SK-N-SH treated with all-trans-retinoic acid at 6 μM for 48 hours (cell line): ENCODE results near the gene XPO6.

Experiments
- ATAC-seq: fragments of 200-7000 bp; cut with Tn5 transposase; 3 replicates; pipeline ENCODE4 v1.9.1; 2020; ENCODE audit warnings: mild to moderate bottlenecking, moderate library complexity
- ARNTL ChIP-seq: fragments of 450-650 bp; formaldehyde crosslinking; IDR thresholded peaks from 2 replicates; pipeline ENCODE4 v1.5.0; 2020; ENCODE audit warnings: low read depth, mild to moderate bottlenecking, moderate library complexity, borderline replicate concordance
- BACH2 ChIP-seq: fragments of 250-450 bp; sonication (Bioruptor Pico); IDR thresholded peaks from 2 replicates; pipeline ENCODE4 v1.9.0; 2021; ENCODE audit warnings: mild to moderate bottlenecking, borderline replicate concordance
- CREB5 ChIP-seq: fragments of 250-450 bp; sonication (Bioruptor Pico); IDR thresholded peaks from 2 replicates; pipeline ENCODE4 v1.5.1; 2020; ENCODE audit warnings: low read depth, mild to moderate bottlenecking, moderate library complexity
- CSDC2 ChIP-seq: fragments of 250-450 bp; sonication (Bioruptor Pico); IDR thresholded peaks from 2 replicates; pipeline ENCODE4 v1.5.0; 2020; ENCODE audit warnings: mild to moderate bottlenecking, moderate library complexity
- ESRRG ChIP-seq: fragments of 250-450 bp; sonication (Bioruptor Pico); IDR thresholded peaks from 2 replicates; pipeline ENCODE4 v1.6.1; 2021; ENCODE audit warnings: mild to moderate bottlenecking
- GLIS3 ChIP-seq: fragments of 250-450 bp; sonication (Bioruptor Pico); IDR thresholded peaks from 2 replicates; pipeline ENCODE4 v1.5.0; 2020; ENCODE audit warnings: mild to moderate bottlenecking, moderate library complexity
- ISL1 ChIP-seq: fragments of 250-450 bp; sonication (Bioruptor Pico); IDR thresholded peaks from 2 replicates; pipeline ENCODE4 v2.1.2; 2022; ENCODE audit warnings: mild to moderate bottlenecking, moderate library complexity
- OSR1 ChIP-seq: fragments of 250-450 bp; sonication (Bioruptor Pico); IDR thresholded peaks from 2 replicates; pipeline ENCODE4 v1.8.0; 2022; ENCODE audit warnings: moderate library complexity, mild to moderate bottlenecking, inconsistent platforms
- RARB ChIP-seq: fragments of 250-450 bp; sonication (Bioruptor Pico); IDR thresholded peaks from 2 replicates; pipeline ENCODE4 v1.8.0; 2021; ENCODE audit warnings: mild to moderate bottlenecking, moderate library complexity
- SNAI2 ChIP-seq: fragments of 250-450 bp; sonication (Bioruptor Pico); IDR thresholded peaks from 2 replicates; pipeline ENCODE4 v1.5.0; 2020; ENCODE audit warnings: mild to moderate bottlenecking, moderate library complexity
- TCF4 ChIP-seq: fragments of 250-450 bp; sonication (Bioruptor Pico); IDR thresholded peaks from 2 replicates; pipeline ENCODE4 v1.8.0; 2021; ENCODE audit warnings: mild to moderate bottlenecking, moderate library complexity, borderline replicate concordance
- TOX ChIP-seq: fragments of 250-450 bp; sonication (Bioruptor Pico); IDR thresholded peaks from 2 replicates; pipeline ENCODE4 v1.8.0; 2021; ENCODE audit warnings: mild to moderate bottlenecking, moderate library complexity, borderline replicate concordance
- TSHZ2 ChIP-seq: fragments of 250-450 bp; sonication (Bioruptor Pico); IDR thresholded peaks from 2 replicates; pipeline ENCODE4 v1.5.0; 2020; ENCODE audit warnings: mild to moderate bottlenecking, moderate library complexity
- ZC3H10 ChIP-seq: fragments of 250-450 bp; sonication (Bioruptor Pico); IDR thresholded peaks from 2 replicates; pipeline ENCODE4 v1.5.1; 2021; ENCODE audit warnings: mild to moderate bottlenecking, moderate library complexity
- ZFP3 ChIP-seq: fragments of 250-450 bp; sonication (Bioruptor Pico); IDR thresholded peaks from 2 replicates; pipeline ENCODE4 v1.5.0; 2020; ENCODE audit warnings: mild to moderate bottlenecking, moderate library complexity
- ZFP30 ChIP-seq: fragments of 450-650 bp; formaldehyde crosslinking; IDR thresholded peaks from 2 replicates; pipeline ENCODE4 v1.5.0; 2022; ENCODE audit warnings: mild to moderate bottlenecking, moderate library complexity
- ZNF565 ChIP-seq: fragments of 450-650 bp; formaldehyde crosslinking; conservative IDR thresholded peaks from 2 replicates; pipeline ENCODE4 v1.5.0; 2020; ENCODE audit warnings: low read depth, mild to moderate bottlenecking, moderate library complexity
- ZNF70 ChIP-seq: fragments of 450-650 bp; formaldehyde crosslinking; IDR thresholded peaks from 2 replicates; pipeline ENCODE4 v1.5.0; 2020; ENCODE audit warnings: mild to moderate bottlenecking, moderate library complexity
- ZNF8 ChIP-seq: fragments of 450-650 bp; formaldehyde crosslinking; IDR thresholded peaks from 2 replicates; pipeline ENCODE4 v1.5.0; 2020; ENCODE audit warnings: mild to moderate bottlenecking, moderate library complexity
- TF ChIP-seq, protein P1 (sequence below): fragments of 250-450 bp; sonication (Bioruptor Pico); IDR thresholded peaks from 2 replicates; pipeline ENCODE4 v1.8.0; 2020; ENCODE audit warnings: mild to moderate bottlenecking, moderate library complexity, borderline replicate concordance

XPO6 gene

GRCh38 chr16:28090646-28091377 lies 121.0 kb downstream of the XPO6 start:
- no peak for TF ChIP-seq ISL1
- no peak for TF ChIP-seq CSDC2
- no peak for TF ChIP-seq BACH2 (CRISPR knock-in tag)
- TF ChIP-seq ZFP3 (CRISPR knock-in tag), result no peak
- peak; percentile 11; the same call in 1 of the 3 replicates for ATAC-seq

GRCh38 chr16:28089992-28090365 lies 121.8 kb downstream of the XPO6 start:
- TF ChIP-seq ZFP3 (CRISPR knock-in tag), result no peak
- ATAC-seq, result no peak

GRCh38 chr16:28089205-28089991 lies 122.4 kb downstream of the XPO6 start:
- TF ChIP-seq ARNTL (CRISPR knock-in tag) (no peak), RARB (CRISPR knock-in tag) (no peak), ZFP3 (CRISPR knock-in tag) (no peak), SNAI2 (no peak), CREB5 (CRISPR knock-in tag) (no peak)
- ATAC-seq, result no peak

DNA sequence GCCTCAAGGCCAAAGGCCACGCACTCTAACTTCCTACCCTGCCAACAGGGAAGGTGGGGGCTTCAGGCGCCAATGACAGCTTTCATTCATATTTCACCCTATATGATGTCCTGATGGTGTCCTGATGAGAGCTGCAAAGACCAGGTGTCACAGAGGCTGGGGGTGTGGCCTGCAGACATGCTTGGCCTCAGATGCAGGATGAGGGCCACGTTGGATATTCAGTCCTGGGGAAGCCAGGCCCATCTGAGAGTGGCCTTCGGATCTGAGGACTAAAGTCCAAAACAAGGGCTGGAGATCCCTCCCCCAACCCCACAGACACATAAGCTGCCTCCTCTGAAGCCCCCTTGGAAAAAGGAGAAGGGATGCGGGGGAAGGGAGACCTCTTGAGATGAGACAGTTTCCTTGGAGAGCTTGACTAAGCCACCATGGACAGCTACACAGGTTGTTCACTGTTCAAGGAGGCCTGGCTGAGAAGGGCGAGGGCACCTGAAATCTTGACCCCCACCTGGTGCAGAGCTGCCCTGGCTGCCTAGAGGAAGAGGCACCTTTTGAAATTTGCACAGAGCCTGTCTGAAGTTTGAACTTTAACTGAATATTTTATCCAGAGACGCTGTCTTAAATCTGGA lies 124.0 kb downstream of the XPO6 start:
- no peak for ATAC-seq
- TF ChIP-seq TOX (no peak), ARNTL (CRISPR knock-in tag) (no peak), GLIS3 (CRISPR knock-in tag) (no peak), ZNF565 (CRISPR knock-in tag) (no peak), BACH2 (CRISPR knock-in tag) (no peak), CREB5 (CRISPR knock-in tag) (no peak), ZNF70 (CRISPR knock-in tag) (no peak), ZFP3 (CRISPR knock-in tag) (no peak), ZFP30 (no peak), CSDC2 (no peak), ISL1 (no peak)
- TF ChIP-seq, protein P1, sequence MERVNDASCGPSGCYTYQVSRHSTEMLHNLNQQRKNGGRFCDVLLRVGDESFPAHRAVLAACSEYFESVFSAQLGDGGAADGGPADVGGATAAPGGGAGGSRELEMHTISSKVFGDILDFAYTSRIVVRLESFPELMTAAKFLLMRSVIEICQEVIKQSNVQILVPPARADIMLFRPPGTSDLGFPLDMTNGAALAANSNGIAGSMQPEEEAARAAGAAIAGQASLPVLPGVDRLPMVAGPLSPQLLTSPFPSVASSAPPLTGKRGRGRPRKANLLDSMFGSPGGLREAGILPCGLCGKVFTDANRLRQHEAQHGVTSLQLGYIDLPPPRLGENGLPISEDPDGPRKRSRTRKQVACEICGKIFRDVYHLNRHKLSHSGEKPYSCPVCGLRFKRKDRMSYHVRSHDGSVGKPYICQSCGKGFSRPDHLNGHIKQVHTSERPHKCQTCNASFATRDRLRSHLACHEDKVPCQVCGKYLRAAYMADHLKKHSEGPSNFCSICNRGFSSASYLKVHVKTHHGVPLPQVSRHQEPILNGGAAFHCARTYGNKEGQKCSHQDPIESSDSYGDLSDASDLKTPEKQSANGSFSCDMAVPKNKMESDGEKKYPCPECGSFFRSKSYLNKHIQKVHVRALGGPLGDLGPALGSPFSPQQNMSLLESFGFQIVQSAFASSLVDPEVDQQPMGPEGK (CRISPR knock-in tag), result no peak

GRCh38 chr16:28087140-28087660 lies 124.6 kb downstream of the XPO6 start:
- ATAC-seq, result no peak
- TF ChIP-seq GLIS3 (CRISPR knock-in tag) (no peak), CSDC2 (no peak), BACH2 (CRISPR knock-in tag) (no peak), ARNTL (CRISPR knock-in tag) (no peak), ZC3H10 (CRISPR knock-in tag) (no peak), OSR1 (CRISPR knock-in tag) (no peak), ESRRG (CRISPR knock-in tag) (no peak), TOX (no peak), ZNF70 (CRISPR knock-in tag) (no peak), TSHZ2 (no peak), ZNF8 (CRISPR knock-in tag) (no peak), ISL1 (no peak), TCF4 (CRISPR knock-in tag) (no peak), SNAI2 (no peak), RARB (CRISPR knock-in tag) (no peak)
- TF ChIP-seq, protein P1 (CRISPR knock-in tag), result no peak
